ENCODE measurements around the gene EIF2S2. TPM values are rescaled to one million over a fixed set of nuclear protein-coding genes. Genes with fewer than 3 reads are reported as not detected.

Gene EIF2S2
- total and polyA plus RNA-seq, 12 donors: 22.2 to 67.7 (median 41.1) TPM

- peaks cover 6 to 60% (median 18%) of the 10 kb centered on the region in 9 donors for H3K4me1 ChIP-seq
- intact Hi-C loops (cut with DNase I): loop anchor here in 3 of 10 donors (5.0 to 10.0 kb wide), 3 partner anchors 66 to 266 kb away; partner anchors contain the start of gene RALY (in 2 of the 3)
- no peaks in the 10 kb centered on the region for H3K27me3 ChIP-seq
- no peak for TF ChIP-seq CTCF (IDR thresholded peaks at IDR 0.05)
- no peak overlapping the region for H3K27ac ChIP-seq
- H3K9me3 ChIP-seq: no peaks in the 10 kb centered on the region
- WGBS, 2 donors: 80 to 85% methylated on average over 1 of the region's 1 CpG
- ATAC-seq (no peak), DNase-seq (no peak)
- peaks cover 0 to 35% (median 0%) of the 10 kb centered on the region in 9 donors for H3K36me3 ChIP-seq
- no peak overlapping the region for H3K4me3 ChIP-seq
Observed at GRCh38 chr20:34060970-34061369, 51.1 kb downstream of the EIF2S2 start.

GRCh38 chr20:34058831-34059230 lies 53.2 kb downstream of the EIF2S2 start:
- no peak overlapping the region for H3K27ac ChIP-seq
- TF ChIP-seq CTCF (IDR thresholded peaks at IDR 0.05): no peak
- H3K9me3 ChIP-seq: no peaks in the 10 kb centered on the region
- H3K36me3 ChIP-seq: peaks cover 0 to 23% (median 0%) of the 10 kb centered on the region in 9 donors
- H3K27me3 ChIP-seq: no peaks in the 10 kb centered on the region
- no peak overlapping the region for H3K4me3 ChIP-seq
- peaks cover 6 to 65% (median 22%) of the 10 kb centered on the region in 9 donors for H3K4me1 ChIP-seq
- intact Hi-C loops (cut with DNase I): loop anchor here in 1 of 10 donors (10.0 kb wide), 1 partner anchor 64 kb away; the partner anchor contains the start of gene RALY
- no peak for DNase-seq
- WGBS, 2 donors: 37 to 38% methylated on average over 1 of the region's 1 CpG
- ATAC-seq: peak in 1 of 8 donors; percentile 22

GRCh38 chr20:34055290-34055689 lies 56.8 kb downstream of the EIF2S2 start:
- no peak for TF ChIP-seq CTCF (IDR thresholded peaks at IDR 0.05)
- intact Hi-C loops (cut with DNase I): loop anchor here in 1 of 10 donors (10.0 kb wide), 1 partner anchor 60 kb away; the partner anchor contains the start of gene RALY
- Histone ChIP-seq H3K9me3 (no peaks in the 10 kb centered on the region), H3K4me1 (peaks cover 10 to 79% (median 41%) of the 10 kb centered on the region in 9 donors), H3K27ac (no peak overlapping the region), H3K4me3 (no peak overlapping the region), H3K27me3 (no peaks in the 10 kb centered on the region), H3K36me3 (peaks cover 0 to 10% (median 0%) of the 10 kb centered on the region in 9 donors)
- 3 to 8% methylated on average over 1 of the region's 1 CpG for WGBS, 2 donors
- peak in 4 of 8 donors; percentile 39 to 69 (median 51) for ATAC-seq
- peak in 1 of 2 donors; percentile 19 for DNase-seq

- Histone ChIP-seq H3K36me3 (peaks cover 0 to 4% (median 0%) of the 10 kb centered on the region in 9 donors), H3K27me3 (no peaks in the 10 kb centered on the region), H3K4me3 (no peak overlapping the region), H3K9me3 (no peaks in the 10 kb centered on the region), H3K27ac (peak overlapping the region in 2 of 10 donors; percentile 13 to 51), H3K4me1 (peaks cover 13 to 81% (median 57%) of the 10 kb centered on the region in 9 donors)
- no peak for TF ChIP-seq CTCF (IDR thresholded peaks at IDR 0.05)
- DNase-seq: no peak
- WGBS, 2 donors: 31 to 43% methylated on average over 2 of the region's 2 CpGs
- intact Hi-C loops (cut with DNase I): loop anchor here in 1 of 10 donors (10.0 kb wide), 1 partner anchor 58 kb away; the partner anchor contains the start of gene RALY
- peak in 1 of 8 donors; percentile 28 for ATAC-seq
Observed at GRCh38 chr20:34052414-34052813, 59.6 kb downstream of the EIF2S2 start.
